Central memory CD4-positive, alpha-beta T cell (primary cell): ENCODE measurements around the gene CGB2.

Experiments
- DNase-seq: peaks from one replicate; pipeline ENCODE4 v3.0.0; 2022
- total RNA-seq, 3 experiments: gene quantifications; one replicate each; lab custom pipeline; 2026; lab: John Stamatoyannopoulos, UW

The CGB2 gene
- 0 reads per million in 3 experiments for total RNA-seq

- peak; percentile 51 for DNase-seq
Measured at GRCh38 chr19:49031642-49032301, at the start of gene CGB2. Gene CGB2 (plus strand): TSS chr19:49031890. CDS start chr19:49032096, 206 bp downstream.

DNA sequence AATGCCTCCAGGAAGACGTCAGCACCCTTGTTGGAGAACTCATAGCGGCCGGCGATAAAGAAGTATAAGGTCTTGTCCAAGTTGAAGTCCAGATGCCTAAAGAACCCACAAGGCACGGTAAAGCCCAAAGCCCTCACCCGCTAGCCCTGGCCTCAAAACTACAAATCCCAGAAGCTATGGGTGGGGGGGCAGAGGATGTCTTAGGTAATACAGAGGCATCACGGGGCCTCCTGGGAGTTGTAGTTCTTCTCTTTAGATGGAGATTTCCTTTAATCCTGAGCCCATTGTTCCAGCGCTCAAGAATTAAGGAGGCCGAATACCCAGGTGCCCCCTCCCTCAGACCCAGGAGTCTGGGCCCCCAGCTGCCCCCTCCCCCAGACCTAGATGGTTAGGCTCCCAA lies 49.4 kb upstream of the CGB2 start:
- DNase-seq, result no peak

GRCh38 chr19:48985711-48986110 lies 46.0 kb upstream of the CGB2 start:
- no peak for DNase-seq

DNA sequence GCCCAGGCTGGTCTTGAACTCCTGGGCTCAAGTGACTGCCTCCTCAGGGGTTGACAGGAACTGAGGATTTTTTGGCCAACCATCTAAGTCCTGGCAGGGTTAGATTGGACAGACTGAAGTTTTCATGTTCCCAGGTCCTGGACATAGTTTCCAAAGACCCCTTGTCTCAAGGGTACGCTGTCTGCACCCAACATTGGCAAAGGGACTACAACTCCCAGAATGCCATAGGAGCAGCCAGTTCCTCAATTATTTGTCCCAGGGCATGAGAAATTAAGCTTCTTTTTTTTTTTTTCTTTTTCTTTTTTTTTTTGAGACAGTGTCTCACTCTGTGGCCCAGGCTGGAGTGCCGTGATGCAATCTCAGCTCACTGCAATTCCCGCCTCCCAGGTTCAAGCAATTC lies 45.5 kb upstream of the CGB2 start:
- no peak for DNase-seq

GRCh38 chr19:48987323-48987722 lies 44.4 kb upstream of the CGB2 start:
- DNase-seq, result no peak

- no peak for DNase-seq
Measured at GRCh38 chr19:48988286-48988685, 43.4 kb upstream of the CGB2 start.

DNA sequence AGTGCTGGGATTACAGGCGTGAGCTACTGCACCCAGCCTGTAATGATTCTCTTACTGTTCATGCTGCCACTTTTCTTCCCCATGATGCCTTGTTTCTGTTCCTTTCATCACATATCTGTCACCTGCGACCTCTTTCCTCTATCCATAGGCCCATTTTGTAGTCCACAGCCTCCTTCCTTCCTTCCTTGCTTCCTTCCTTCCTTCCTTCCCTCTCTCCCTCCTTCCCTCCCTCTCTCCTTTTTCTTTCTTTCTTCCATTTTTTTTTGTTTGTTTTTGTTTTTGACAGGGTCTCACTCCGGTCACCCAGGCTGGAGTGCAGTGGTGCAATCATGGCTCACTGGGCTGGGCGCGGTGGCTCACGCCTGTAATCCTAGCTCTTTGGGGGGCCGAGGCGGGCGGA lies 42.8 kb upstream of the CGB2 start:
- DNase-seq, result no peak

- DNase-seq, result no peak
Measured at GRCh38 chr19:48989701-48990291, 41.9 kb upstream of the CGB2 start.

DNA sequence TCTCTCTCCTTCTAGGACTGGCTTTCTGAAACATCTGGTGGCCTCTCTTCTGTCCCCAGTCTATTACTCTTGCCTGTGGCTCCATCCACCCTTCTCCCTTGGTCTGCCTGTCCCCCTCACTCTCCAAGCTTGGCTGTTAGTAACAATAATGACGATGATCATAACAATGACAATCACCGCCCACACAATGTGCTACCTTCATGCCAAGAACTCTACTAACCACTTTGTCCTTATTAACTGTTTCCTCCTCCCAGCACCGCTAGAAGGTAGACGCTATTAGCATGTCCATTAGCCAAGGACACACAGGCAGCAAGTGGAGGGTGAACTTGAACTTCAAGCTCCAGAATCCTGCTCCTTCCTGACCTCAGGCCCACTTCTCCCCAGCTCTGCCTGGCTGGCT lies 41.3 kb upstream of the CGB2 start:
- no peak for DNase-seq

DNA sequence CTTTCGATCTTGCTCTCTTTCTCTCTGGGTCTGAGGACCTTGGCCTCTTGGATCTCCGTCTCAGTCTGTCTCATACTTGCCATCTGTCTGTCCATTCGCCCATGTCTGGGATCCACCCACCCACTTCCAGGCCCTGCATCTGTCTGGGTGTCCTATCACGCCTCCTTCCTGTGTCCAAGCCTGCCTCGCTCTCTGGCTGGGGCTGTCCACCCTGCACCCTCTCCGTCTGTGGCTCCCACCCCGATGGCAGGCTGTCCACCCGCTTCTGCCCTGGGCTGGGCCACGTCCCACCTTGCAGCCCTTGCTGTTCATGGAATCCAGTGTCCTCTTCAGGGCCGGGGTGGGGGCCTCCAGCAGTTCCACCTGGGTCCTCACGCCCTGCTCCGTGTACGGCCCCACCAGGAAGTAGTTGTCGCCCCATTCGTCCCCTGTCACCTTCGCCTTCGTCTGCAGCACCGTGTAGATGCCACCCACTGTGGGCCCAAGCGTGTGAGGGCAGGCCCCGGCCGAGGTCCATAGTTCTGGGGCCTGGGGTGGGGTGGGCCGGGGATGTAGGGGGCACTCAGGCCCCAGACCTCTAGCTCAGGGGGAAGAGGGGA lies 40.6 kb upstream of the CGB2 start:
- DNase-seq, result no peak

DNA sequence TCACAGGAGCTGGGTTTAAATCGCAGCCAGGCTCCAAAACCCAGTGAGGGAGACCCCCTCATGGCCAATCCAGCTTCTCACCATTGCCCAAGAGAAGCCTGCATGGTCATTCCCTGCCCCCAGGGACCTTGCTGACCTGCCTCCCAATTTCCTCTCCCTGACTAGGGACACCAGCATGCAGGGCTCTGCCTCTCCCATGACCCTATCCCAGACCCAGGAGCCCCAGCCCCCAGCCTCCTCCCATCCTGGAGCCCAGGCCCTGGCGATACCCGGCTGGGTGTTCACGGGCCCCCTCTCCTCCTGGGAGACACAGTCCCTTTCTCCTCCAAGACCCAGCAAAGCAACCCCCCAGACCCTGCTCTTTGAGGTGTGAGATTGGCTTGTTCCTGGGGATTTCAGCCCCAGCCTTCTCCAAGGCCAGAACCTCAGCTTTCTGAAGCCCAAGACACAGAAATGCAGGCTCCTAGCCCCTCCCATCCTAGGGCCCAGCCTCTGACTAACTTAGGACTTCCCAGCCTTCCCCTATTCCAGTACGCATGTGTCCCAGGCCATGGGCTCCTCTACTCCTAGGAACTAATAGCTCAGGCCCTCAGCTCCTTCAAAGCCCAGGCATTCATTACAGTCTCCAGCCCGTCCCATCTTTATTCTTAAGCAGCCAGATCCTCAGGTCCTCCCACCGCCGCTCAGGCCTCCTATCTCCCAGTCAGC lies 39.7 kb upstream of the CGB2 start:
- DNase-seq, result no peak

DNA sequence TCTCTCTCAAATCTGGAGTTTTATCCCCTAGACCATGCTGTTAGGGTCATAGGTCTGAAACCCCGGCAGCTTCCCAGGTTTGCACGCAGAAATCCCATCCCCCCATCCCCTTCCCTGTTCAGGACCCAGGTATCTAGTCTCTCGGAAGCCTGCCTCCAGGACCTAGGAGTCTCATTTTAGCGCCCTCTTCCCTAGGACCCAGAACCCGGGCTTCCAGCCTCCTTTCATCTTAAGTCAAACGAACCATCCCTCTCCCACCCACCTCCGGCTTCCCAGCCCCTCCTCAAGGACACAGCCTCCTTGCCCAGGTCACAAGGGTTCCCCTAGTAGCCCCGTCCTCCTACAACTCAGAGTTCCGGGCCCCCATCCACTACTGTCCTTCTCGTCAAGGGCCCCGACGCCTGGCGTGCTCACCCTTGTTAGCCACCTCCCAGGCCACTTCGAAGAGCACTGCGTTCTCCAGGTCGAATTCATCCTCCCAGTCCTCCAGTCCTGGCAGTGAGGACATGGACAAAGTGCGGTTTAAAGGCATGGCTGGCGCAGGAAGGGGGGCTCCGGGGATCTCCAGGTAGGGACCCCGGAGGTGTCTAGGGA lies 39.0 kb upstream of the CGB2 start:
- no peak for DNase-seq

DNA sequence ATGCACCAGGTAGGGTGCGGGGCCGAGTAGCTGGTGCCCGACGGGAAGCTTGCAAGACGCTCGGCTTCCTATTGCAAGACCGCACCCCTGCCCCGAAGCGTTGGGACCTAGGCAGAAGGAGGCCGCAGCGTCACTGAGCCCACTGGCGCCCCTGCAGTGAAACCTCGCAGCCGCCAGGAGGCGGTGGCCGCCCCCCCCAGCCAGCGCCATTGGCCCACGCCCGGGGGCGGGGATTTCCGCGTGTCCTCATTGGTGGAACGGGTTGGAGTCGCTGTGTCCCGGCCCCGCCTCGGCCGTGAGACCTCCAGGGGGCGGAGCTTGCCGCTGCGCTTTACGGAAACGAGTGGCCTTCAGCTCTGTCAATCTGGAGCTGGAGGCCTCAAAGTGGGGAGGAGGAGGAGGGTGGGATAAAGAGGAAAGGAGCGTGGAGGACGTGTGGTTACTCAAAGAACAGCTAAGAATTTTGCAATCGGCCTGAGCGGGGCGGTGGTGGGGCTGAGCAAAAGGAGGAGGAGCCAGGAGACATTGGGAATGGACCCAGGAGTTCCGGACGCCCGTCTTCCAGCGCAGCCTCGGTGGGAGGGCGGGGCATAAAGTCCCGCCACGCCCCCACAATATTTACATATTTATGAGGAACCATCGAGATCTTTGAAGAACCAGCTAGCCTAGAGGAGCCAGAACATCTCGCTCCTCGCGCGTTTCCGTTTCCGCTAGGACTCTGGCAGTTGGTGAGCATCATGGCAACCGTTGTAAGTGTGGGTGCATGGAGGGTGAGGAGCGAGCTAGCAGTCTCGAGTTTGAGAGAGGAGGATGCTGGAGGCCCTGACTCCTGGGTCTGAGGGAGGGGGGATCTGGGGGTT lies 38.3 kb upstream of the CGB2 start, which contains the start of the genes GYS1 and RUVBL2:
TSS of gene GYS1 (minus strand) at position 135 of the 860 bp plus-strand sequence. CDS start 197 bp downstream, outside the sequence.
TSS of gene RUVBL2 (plus strand) at position 713 of the 860 bp plus-strand sequence. CDS start at position 738, 25 bp downstream.
- peak; percentile 99 for DNase-seq

DNA sequence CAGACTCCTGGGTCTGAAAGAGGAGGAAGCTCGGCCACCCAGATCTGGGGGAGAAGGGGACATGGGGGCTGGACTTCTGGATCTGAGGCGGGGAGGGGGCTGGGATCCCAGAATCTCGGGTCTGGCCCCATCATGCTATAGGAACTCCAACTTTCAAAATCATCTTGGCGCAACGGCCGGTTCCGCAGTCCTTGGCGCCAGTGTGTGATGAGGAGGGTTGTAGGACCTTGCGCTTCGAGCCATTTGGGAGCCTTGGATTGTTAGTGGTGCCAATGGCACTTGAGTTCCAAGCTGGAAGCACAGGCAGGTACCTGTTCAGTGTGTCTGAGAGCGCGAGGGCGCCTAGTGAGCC lies 37.7 kb upstream of the CGB2 start:
- no peak for DNase-seq

GRCh38 chr19:48997972-48998371 lies 33.7 kb upstream of the CGB2 start:
- peak; percentile 18 for DNase-seq

DNA sequence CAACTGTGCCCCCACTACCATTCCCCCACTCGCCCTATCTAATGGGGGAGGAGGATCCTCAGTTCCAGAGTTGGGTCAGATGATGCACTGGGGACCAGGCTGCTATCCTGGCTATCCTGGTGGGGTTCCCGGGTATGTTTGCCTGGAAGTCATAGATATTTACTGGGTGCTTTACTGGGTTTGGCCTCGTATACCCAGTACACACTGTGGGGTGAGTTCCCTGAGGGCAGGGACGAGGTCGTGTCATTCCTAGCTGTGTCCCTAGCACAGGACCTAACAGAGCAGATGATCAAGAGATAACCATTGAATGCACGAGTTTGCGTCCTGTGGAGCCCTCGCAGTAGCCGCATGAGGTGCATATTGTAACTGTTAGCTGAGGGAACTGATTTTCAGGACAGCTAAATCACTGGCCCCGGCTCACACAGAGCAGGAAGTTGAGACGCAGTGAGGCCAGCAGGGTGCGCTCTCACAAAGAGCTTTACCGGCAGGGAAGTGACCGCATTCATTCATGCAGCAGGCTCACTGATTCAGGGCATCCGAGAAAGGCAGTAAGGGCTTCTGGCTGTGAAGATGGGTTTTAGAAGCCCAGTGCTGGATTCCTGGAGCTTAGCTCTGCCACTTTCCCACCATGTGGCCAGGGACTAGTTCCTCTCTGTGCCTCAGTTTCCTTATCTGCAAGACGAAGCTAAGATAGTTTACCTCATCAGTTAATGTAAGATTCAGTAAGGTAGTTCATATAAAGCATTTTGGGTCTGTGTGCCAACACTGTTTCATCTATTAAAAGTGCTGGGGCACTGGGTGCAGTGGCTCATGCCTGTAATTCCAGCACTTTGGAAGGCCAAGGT lies 32.0 kb upstream of the CGB2 start:
- peak; percentile 60 for DNase-seq

GRCh38 chr19:49004133-49004532 lies 27.6 kb upstream of the CGB2 start:
- DNase-seq, result no peak

DNA sequence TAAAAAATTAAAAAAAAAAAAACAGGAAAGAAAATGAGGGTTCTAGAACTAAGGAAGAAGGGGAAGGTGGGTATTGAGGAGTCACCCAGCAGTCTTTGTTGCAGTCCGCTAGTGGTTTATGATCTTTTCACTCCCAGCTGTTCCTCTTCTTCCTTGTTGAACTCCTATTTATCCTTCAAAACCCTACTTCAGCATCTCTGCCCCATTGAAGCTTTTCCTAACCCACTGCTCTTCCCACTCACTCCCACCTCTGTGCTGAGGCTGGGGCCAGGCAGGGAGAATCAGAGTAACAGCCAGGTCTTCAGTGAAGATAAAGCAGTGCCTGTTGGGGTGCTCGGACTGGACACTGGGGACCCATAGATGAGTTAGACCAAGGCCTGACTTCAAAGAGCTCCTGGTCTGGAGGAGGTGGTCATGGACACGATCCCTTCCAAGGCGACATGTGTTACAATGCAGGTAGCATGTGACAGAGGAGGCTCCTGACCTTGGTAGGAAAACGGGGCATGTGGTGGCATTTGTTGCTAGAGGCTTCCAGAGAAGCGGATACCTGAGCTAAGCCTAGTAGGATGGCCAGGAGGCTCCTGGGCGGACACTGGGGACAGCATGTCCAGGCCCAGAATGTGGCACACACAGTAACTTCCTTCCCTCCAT lies 26.6 kb upstream of the CGB2 start:
- no peak for DNase-seq

- no peak for DNase-seq
Measured at GRCh38 chr19:49006905-49007304, 24.8 kb upstream of the CGB2 start.

DNA sequence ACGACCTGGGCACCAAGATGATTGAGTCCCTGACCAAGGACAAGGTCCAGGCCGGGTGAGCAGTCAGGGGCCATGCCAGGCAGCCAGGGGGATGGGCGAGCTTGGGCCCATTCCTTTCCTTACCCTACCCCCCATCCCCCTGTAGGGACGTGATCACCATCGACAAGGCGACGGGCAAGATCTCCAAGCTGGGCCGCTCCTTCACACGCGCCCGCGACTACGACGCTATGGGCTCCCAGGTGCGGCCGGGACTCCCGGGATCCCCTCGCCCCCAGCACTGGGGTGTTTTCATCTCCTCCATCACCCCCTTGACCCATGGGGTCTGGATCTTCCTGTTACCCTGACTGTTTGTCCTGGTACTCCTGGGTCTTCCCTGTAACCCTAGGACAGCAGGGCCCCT lies 21.9 kb upstream of the CGB2 start:
- no peak for DNase-seq

GRCh38 chr19:49010453-49010852 lies 21.2 kb upstream of the CGB2 start:
- no peak for DNase-seq
